Mucosa of descending colon (tissue), 3 donors: ENCODE results near the gene HILPDA. TPM values are rescaled to one million over a fixed set of nuclear protein-coding genes. Genes with fewer than 3 reads are reported as not detected.
A peak's percentile ranks its signal among the peaks of the same experiment; 100 is the strongest.

Experiments used
- ATAC-seq: fragments of 200-7000 bp; cut with Tn5 transposase; one replicate; pipeline ENCODE4 v1.9.1; 2020; ENCODE audit warnings: mild to moderate bottlenecking, moderate library complexity
- DNase-seq, 3 donors: peaks; one replicate each; pipeline ENCODE4 v3.0.0-alpha.2; 2020
- H3K36me3 ChIP-seq: fragments of 200-600 bp; one replicate; pipeline ENCODE4 v1.8.0; 2021; ENCODE audit warnings: low read depth, mild to moderate bottlenecking
- H3K4me1 ChIP-seq: fragments of 200-600 bp; one replicate; pipeline ENCODE4 v1.8.0; 2021; ENCODE audit warnings: low read depth, mild to moderate bottlenecking
- H3K4me3 ChIP-seq: fragments of 200-600 bp; one replicate; pipeline ENCODE4 v1.8.0; 2021; ENCODE audit warnings: mild to moderate bottlenecking
- H3K9me3 ChIP-seq: fragments of 200-600 bp; one replicate; pipeline ENCODE4 v1.8.0; 2021; ENCODE audit warnings: mild to moderate bottlenecking
- intact Hi-C, 2 donors: fragments of 100-400 bp; cut with DNase I in 1 of 2; cut with micrococcal nuclease in 1 of 2; formaldehyde crosslinking; loops; one replicate each; pipeline versions ENCODE4 v1.11.0 to v1.11.1; 2022; cut with DNase I, micrococcal nuclease
- long read RNA-seq, 2 donors: library from polyadenylated mRNA; unstranded; transcript quantifications; one replicate each; pipeline ENCODE4 v2.0.0, GENCODE V29; 2019 to 2021
- total RNA-seq, 3 donors: library from RNA; stranded (reverse); fragmentation: NEBNext Ultra II Directional in 2 of 3; extraction: Animal tissue kit (Norgen Biotek cat#: 25700) in 2 of 3; gene quantifications; one replicate each; pipeline versions ENCODE4 v1.2.1 to v1.2.4, GENCODE V29; 2021 to 2023
- TF ChIP-seq, protein P1 (sequence below): fragments of 200-600 bp; IDR thresholded peaks from one replicate; pipeline ENCODE4 v1.8.0; 2022; ENCODE audit warnings: antibody characterized with exemption, mild to moderate bottlenecking
- donor health status: DM: no; HTN: no; CAD: no; lungs with moderate emphysema.
- donor health status: DM: no; HTN: no; CAD: no.
- donor health status: DM: no; HTN: yes; CAD: no.

Gene HILPDA, protein sequence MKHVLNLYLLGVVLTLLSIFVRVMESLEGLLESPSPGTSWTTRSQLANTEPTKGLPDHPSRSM
- total RNA-seq: 1 to 10 TPM; 5.8 to 9.8 (median 6.6) TPM
- long read RNA-seq, donor 1, transcript HILPDA-201 (2 exons, 1,349 nt): major isoform, 9 of 10 reads
- long read RNA-seq, donor 1, partial matches to known transcripts: 0 of 10 reads
- long read RNA-seq, donor 1, other reads (novel, unspliced or antisense): 0 of 10 reads
- long read RNA-seq, donor 2, transcript HILPDA-201 (2 exons, 1,349 nt): major isoform, 10 of 13 reads
- long read RNA-seq, donor 2, partial matches to known transcripts: 1 of 13 reads
- long read RNA-seq, donor 2, other reads (novel, unspliced or antisense): 0 of 13 reads

DNA sequence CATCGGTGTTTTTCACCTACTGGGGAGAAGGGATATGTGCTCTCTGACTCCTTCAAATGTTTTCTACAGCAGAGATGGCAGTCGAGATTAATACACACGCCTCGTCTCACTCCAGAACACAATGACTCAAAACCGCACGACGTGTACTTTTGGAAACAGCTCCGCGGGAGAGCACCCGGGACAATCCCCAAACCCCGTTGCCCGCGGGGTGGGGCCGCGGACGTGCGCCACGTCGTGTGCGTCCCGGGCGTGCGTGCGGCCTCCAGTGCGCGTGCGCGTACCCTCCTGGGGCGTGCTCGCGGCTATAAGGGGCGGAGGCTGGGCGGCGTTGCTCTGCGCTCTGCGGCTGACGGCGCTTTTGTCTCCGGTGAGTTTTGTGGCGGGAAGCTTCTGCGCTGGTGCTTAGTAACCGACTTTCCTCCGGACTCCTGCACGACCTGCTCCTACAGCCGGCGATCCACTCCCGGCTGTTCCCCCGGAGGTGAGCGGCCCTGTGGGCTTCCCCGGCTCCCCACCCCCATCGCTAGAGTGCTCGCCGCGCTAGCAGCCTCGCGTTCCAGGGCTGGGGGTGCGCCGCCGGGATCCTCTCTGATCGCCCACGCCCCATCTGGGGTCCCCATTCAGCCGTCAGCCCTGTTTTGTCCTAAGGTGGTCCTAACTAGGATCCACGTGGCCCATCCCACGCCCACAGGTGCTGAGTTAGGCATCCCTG, at the start of gene HILPDA:
Gene HILPDA (plus strand): TSS at position 336 of the 712 bp plus-strand sequence. CDS start 1,391 bp downstream, outside the sequence.
- ATAC-seq: peak; percentile 98
- H3K4me3 ChIP-seq: peak within 1 kb of the TSS; percentile 67
- H3K9me3 ChIP-seq: no peaks in the 10 kb centered on the region
- no peaks in the 10 kb centered on the region for H3K36me3 ChIP-seq
- peaks cover 32% of the 10 kb centered on the region for H3K4me1 ChIP-seq
- intact Hi-C loops: no loop called here
- TF ChIP-seq, protein P1, sequence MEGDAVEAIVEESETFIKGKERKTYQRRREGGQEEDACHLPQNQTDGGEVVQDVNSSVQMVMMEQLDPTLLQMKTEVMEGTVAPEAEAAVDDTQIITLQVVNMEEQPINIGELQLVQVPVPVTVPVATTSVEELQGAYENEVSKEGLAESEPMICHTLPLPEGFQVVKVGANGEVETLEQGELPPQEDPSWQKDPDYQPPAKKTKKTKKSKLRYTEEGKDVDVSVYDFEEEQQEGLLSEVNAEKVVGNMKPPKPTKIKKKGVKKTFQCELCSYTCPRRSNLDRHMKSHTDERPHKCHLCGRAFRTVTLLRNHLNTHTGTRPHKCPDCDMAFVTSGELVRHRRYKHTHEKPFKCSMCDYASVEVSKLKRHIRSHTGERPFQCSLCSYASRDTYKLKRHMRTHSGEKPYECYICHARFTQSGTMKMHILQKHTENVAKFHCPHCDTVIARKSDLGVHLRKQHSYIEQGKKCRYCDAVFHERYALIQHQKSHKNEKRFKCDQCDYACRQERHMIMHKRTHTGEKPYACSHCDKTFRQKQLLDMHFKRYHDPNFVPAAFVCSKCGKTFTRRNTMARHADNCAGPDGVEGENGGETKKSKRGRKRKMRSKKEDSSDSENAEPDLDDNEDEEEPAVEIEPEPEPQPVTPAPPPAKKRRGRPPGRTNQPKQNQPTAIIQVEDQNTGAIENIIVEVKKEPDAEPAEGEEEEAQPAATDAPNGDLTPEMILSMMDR: no peak
- peak; percentile 93 to 97 (median 95) for DNase-seq

DNA sequence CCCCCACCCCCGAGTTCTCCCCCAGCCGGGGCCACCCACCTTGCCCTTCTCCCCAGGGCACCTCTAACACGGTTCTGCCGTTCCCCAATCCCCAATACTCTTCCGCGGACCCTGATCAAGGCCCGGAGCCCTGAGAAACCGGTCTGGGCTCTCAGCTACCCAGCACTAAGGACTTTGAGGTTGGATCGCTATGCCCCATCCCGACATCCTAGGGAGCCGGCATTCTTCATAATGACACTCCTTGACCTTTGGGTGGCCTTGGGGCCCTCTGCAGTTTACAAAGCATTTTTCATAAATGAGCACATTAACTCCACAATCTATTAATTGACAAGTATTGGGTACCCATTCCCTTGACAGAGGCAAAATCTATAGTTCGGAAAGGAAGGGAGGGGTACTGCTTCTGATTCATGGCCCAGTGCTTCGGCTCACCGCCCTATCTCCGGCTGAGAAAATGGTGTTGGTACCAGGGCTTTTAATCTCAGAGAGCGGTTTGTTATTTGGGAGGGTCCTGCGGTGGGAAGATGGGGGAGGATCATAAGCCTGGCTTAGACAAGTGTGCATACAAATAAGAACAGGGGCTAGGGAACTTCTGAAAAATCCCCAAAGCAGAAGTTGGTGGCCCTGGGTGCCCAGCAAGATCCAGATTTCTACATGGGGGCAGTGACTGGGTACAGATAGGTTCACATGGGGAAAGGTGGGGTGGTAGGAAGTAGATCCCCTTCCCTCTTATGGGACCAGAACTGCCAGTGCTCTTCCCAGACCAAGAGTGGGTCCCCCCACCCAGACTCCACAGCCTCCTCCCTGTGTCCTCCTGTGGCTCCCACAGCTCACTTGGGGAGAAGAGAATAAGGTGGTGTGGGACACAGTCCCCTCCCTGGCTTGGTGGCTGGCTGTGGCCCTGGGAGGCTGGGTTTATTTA, 49.1 kb upstream of the HILPDA start:
- no peaks in the 10 kb centered on the region for H3K9me3 ChIP-seq
- no peak overlapping the region for H3K4me3 ChIP-seq
- intact Hi-C loops: no loop called here
- TF ChIP-seq, protein P1: no peak
- no peak for ATAC-seq
- H3K4me1 ChIP-seq: peaks cover 18% of the 10 kb centered on the region
- peak in 2 of 3 donors; percentile 30 to 52 for DNase-seq
- H3K36me3 ChIP-seq: no peaks in the 10 kb centered on the region

DNA sequence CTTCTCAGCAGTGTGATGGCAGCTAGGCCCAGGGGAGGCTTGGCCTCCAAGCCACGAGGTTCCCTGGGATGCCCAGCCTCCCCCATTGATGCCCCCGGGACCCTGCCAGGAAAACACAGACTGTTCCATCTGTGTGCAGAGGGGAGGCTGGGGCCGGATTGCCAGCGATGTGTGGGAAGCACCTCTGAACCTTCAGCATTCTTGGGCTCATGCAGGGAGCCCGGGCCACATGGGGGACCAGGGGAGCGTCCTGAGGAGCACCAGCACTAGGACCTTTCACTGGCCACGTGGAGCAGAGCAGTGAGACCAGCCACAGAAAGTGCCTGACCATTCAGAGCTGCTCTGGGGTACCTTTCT, 48.5 kb upstream of the HILPDA start:
- Histone ChIP-seq H3K9me3 (no peaks in the 10 kb centered on the region), H3K36me3 (no peaks in the 10 kb centered on the region), H3K4me1 (peaks cover 18% of the 10 kb centered on the region), H3K4me3 (no peak overlapping the region)
- TF ChIP-seq, protein P1: no peak
- no peak for ATAC-seq
- intact Hi-C loops: no loop called here
- DNase-seq: no peak

DNA sequence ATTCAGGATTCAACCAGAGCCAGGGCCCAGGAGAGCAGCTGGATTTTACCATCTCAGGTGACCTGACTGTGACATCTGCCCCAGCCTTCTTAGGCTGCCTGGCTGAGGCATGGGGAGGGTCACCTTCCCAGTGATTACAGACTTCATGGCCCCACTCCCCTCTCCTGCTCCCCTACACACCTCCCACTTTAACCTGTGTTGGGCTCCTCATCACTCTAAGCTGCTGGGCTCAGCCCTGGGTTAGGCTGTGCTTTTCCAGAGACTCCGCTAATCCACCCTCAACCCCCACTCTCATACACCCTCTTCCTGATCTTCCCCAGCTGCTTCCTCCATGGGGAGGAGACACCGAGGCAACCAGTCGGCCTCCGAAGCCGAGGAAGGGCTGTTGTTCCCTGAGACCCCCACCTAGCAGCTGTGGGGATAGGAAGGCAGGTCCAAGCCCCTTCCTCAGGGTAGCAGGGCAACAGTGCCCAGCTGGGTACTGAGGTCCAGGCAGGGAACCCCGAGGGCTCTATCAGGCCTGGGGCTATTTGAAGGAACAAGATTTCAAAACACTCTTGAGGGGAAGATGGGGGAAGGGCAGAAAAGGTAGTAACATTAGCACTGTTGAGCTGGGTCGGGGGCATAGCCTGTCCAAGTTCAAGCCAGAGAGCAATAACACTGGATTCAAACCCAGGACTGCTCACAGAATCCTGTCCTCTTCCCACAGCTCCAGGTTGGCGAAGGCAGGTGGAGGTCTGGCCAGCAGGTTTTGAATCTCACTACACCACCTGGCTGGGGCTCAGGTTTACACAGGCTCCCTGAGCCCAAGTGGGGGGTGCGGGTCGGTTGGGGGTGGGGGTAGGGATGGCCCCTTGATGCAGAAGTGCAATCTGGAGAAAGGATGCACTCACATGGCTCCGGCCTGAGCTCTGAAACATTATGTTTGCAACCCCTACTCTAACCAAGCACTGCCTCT, 47.6 kb upstream of the HILPDA start:
- Histone ChIP-seq H3K4me1 (peaks cover 18% of the 10 kb centered on the region), H3K9me3 (no peaks in the 10 kb centered on the region), H3K4me3 (no peak overlapping the region), H3K36me3 (no peaks in the 10 kb centered on the region)
- intact Hi-C loops: no loop called here
- TF ChIP-seq, protein P1: no peak
- no peak for ATAC-seq
- no peak for DNase-seq
